Panc1 (cell line): ENCODE measurements around the gene PLD1.

Experiments used
- POLR2AphosphoS5 ChIP-seq: IDR thresholded peaks from 2 replicates; pipeline ENCODE4 v1.6.1; 2012; ENCODE audit warnings: mild to moderate bottlenecking, low read depth, low read length, moderate library complexity
- TCF7L2 ChIP-seq: IDR thresholded peaks from 2 replicates; pipeline ENCODE4 v1.6.1; 2011; ENCODE audit warnings: mild to moderate bottlenecking, low read depth, low read length, inconsistent platforms
- TF ChIP-seq, protein P1 (sequence below): fragments of 450-650 bp; IDR thresholded peaks from 2 replicates; pipeline ENCODE4 v1.5.1; 2017; ENCODE audit warnings: mild to moderate bottlenecking

DNA sequence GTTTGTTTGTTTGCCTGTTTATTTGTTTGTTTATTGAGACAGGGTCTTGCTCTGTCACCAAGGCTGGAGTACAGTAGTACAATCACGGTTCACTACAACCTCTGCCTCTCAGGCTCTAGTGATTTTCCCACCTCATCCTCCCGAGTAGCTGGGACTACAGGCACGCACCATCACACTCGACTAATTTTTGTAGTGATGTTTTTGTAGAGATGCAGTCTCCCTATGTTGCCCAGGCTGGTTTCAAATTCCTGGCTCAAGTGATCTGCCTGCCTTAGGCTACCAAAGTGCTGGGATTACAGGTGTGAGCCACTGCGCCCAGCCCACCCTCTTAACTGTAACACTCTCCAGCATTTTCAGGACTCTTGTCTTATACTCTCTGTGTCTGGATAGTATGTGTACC, 26.7 kb downstream of the PLD1 start:
- TF ChIP-seq, protein P1, sequence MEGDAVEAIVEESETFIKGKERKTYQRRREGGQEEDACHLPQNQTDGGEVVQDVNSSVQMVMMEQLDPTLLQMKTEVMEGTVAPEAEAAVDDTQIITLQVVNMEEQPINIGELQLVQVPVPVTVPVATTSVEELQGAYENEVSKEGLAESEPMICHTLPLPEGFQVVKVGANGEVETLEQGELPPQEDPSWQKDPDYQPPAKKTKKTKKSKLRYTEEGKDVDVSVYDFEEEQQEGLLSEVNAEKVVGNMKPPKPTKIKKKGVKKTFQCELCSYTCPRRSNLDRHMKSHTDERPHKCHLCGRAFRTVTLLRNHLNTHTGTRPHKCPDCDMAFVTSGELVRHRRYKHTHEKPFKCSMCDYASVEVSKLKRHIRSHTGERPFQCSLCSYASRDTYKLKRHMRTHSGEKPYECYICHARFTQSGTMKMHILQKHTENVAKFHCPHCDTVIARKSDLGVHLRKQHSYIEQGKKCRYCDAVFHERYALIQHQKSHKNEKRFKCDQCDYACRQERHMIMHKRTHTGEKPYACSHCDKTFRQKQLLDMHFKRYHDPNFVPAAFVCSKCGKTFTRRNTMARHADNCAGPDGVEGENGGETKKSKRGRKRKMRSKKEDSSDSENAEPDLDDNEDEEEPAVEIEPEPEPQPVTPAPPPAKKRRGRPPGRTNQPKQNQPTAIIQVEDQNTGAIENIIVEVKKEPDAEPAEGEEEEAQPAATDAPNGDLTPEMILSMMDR = no peak
- TF ChIP-seq POLR2AphosphoS5 (no peak), TCF7L2 (no peak)
